Liver (tissue), 9 donors: ENCODE measurements around the gene CIAPIN1. TPM values are rescaled to one million over a fixed set of nuclear protein-coding genes. Genes with fewer than 3 reads are reported as not detected.

ENCODE experiments used
- DNase-seq: peaks from one replicate; pipeline ENCODE4 v3.0.0-alpha.2; 2017; ENCODE audit warnings: low spot score
- H3K27ac ChIP-seq, 2 donors: one replicate each; pipeline ENCODE4 v1.7.0; 2013; ENCODE audit warnings: inconsistent platforms in 2 of 2, low read length in 2 of 2, control low read depth in 1 of 2, low read depth in 1 of 2, mild to moderate bottlenecking in 1 of 2
- H3K27me3 ChIP-seq, 4 donors: one replicate each; pipeline versions ENCODE4 v1.6.1 to v1.7.0; 2013; ENCODE audit warnings: low read length in 3 of 4, inconsistent platforms in 1 of 4, mild to moderate bottlenecking in 1 of 4, moderate library complexity in 1 of 4; ENCODE audit not compliant: control insufficient read depth in 4 of 4, insufficient read depth in 4 of 4
- H3K36me3 ChIP-seq, 4 donors: one replicate each; pipeline versions ENCODE4 v1.6.1 to v1.7.0; 2013; ENCODE audit warnings: low read length in 3 of 4, mild to moderate bottlenecking in 3 of 4, low read depth in 1 of 4, moderate library complexity in 1 of 4; ENCODE audit not compliant: control insufficient read depth in 4 of 4, insufficient read depth in 3 of 4
- H3K4me1 ChIP-seq, 4 donors: one replicate each; pipeline versions ENCODE4 v1.6.1 to v1.7.0; 2013; ENCODE audit warnings: low read length in 3 of 4, mild to moderate bottlenecking in 3 of 4, moderate library complexity in 1 of 4; ENCODE audit not compliant: control insufficient read depth in 4 of 4, insufficient read depth in 4 of 4
- H3K4me3 ChIP-seq, 3 donors: one replicate each; pipeline versions ENCODE4 v1.6.1 to v1.7.0; 2013; ENCODE audit warnings: low read length in 3 of 3, control low read depth in 1 of 3, low read depth in 1 of 3, mild to moderate bottlenecking in 1 of 3
- H3K9ac ChIP-seq, 2 donors: one replicate each; pipeline ENCODE4 v1.7.0; 2013; ENCODE audit warnings: low read length in 2 of 2, mild to moderate bottlenecking in 2 of 2, moderate library complexity in 2 of 2, control low read depth in 1 of 2, low read depth in 1 of 2
- H3K9me3 ChIP-seq, 4 donors: one replicate each; pipeline versions ENCODE4 v1.6.1 to v1.7.0; 2013; ENCODE audit warnings: low read length in 3 of 4; ENCODE audit not compliant: control insufficient read depth in 4 of 4
- ATF3 ChIP-seq: IDR thresholded peaks from 2 replicates; pipeline ENCODE4 v1.6.1; 2016; ENCODE audit warnings: antibody characterized with exemption
- CTCF ChIP-seq: fragments of 150-350 bp; IDR thresholded peaks from 2 replicates; pipeline ENCODE4 v1.5.1; 2017; ENCODE audit warnings: improper control_type of control experiment, low read depth, low read length; ENCODE audit not compliant: missing input control
- EGR1 ChIP-seq, 2 donors: IDR thresholded peaks; 2 replicates each; pipeline ENCODE4 v1.6.1; 2016 to 2018; ENCODE audit warnings: antibody characterized with exemption in 2 of 2, low read depth in 2 of 2
- FOXA1 ChIP-seq: IDR thresholded peaks from 2 replicates; pipeline ENCODE4 v1.6.1; 2016; ENCODE audit warnings: antibody characterized with exemption
- FOXA2 ChIP-seq: IDR thresholded peaks from 2 replicates; pipeline ENCODE4 v1.6.1; 2016; ENCODE audit warnings: antibody characterized with exemption
- GABPA ChIP-seq, 2 donors: IDR thresholded peaks in 1 of 2; conservative IDR thresholded peaks in 1 of 2; 2 replicates each; pipeline ENCODE4 v1.6.1; 2016; ENCODE audit warnings: antibody characterized with exemption in 2 of 2, mild to moderate bottlenecking in 1 of 2, moderate library complexity in 1 of 2
- HNF4A ChIP-seq, 2 donors: conservative IDR thresholded peaks; 2 replicates each; pipeline ENCODE4 v1.6.1; 2016; ENCODE audit warnings: antibody characterized with exemption in 2 of 2, mild to moderate bottlenecking in 2 of 2
- HNF4G ChIP-seq: IDR thresholded peaks from 2 replicates; pipeline ENCODE4 v1.6.1; 2016; ENCODE audit warnings: antibody characterized with exemption
- JUND ChIP-seq, 2 donors: IDR thresholded peaks; 2 replicates each; pipeline ENCODE4 v1.6.1; 2016; ENCODE audit warnings: antibody characterized with exemption in 2 of 2
- NR2F2 ChIP-seq: IDR thresholded peaks from 2 replicates; pipeline ENCODE4 v1.6.1; 2016; ENCODE audit warnings: antibody characterized with exemption
- RAD21 ChIP-seq, 2 donors: IDR thresholded peaks; 2 replicates each; pipeline ENCODE4 v1.6.1; 2016; ENCODE audit warnings: antibody characterized with exemption in 2 of 2, mild to moderate bottlenecking in 2 of 2
- RXRA ChIP-seq, 2 donors: IDR thresholded peaks; 2 replicates each; pipeline ENCODE4 v1.6.1; 2017 to 2018; ENCODE audit warnings: antibody characterized with exemption in 2 of 2, mild to moderate bottlenecking in 1 of 2
- SP1 ChIP-seq: IDR thresholded peaks from 2 replicates; pipeline ENCODE4 v1.6.1; 2018; ENCODE audit warnings: antibody characterized with exemption, mild to moderate bottlenecking
- TAF1 ChIP-seq: conservative IDR thresholded peaks from 2 replicates; pipeline ENCODE4 v1.6.1; 2016; ENCODE audit warnings: antibody characterized with exemption, mild to moderate bottlenecking
- YY1 ChIP-seq: IDR thresholded peaks from 2 replicates; pipeline ENCODE4 v1.6.1; 2016; ENCODE audit warnings: antibody characterized with exemption, mild to moderate bottlenecking
- ZBTB33 ChIP-seq: IDR thresholded peaks from 2 replicates; pipeline ENCODE4 v1.6.1; 2016; ENCODE audit warnings: antibody characterized with exemption
- WGBS: extraction: QIAGEN DNeasy Blood & Tissue Kit; methylation state at CpG from one replicate; pipeline ENCODE4 v1.1.7; 2013; 5-methylcytosine and 5-hydroxymethylcytosine counted together
- polyA plus RNA-seq, 2 donors: library from polyadenylated mRNA; stranded (reverse) in 1 of 2; unstranded in 1 of 2; fragments of 200-250 nt in 1 of 2; fragments of >200 nt in 1 of 2; fragmentation: Nextera tagmentation in 1 of 2; extraction: Ambion mirVana in 1 of 2; gene quantifications; one replicate each; pipeline versions ENCODE4 v1.2.1 to v1.2.3, GENCODE V29; 2013 to 2015
- total RNA-seq, 2 donors: library from RNA; depleted of rRNA; stranded (reverse); fragments of >200 nt; gene quantifications; one replicate each; pipeline ENCODE4 v1.2.3, GENCODE V29; 2014
- TF ChIP-seq, protein P1 (sequence below): IDR thresholded peaks from 2 replicates; pipeline ENCODE4 v1.6.1; 2016; ENCODE audit warnings: antibody characterized with exemption, mild to moderate bottlenecking
- TF ChIP-seq, protein P2 (sequence below): IDR thresholded peaks from 2 replicates; pipeline ENCODE4 v1.6.1; 2016; ENCODE audit warnings: antibody characterized with exemption
- donor health status: healthy.
- donor health status: healthy.
- donor health status: healthy.
- donor health status: healthy.
- donor health status: healthy.

CIAPIN1 gene
- total and polyA plus RNA-seq, 4 donors: 19.5 to 32.7 (median 23.4) TPM

DNA sequence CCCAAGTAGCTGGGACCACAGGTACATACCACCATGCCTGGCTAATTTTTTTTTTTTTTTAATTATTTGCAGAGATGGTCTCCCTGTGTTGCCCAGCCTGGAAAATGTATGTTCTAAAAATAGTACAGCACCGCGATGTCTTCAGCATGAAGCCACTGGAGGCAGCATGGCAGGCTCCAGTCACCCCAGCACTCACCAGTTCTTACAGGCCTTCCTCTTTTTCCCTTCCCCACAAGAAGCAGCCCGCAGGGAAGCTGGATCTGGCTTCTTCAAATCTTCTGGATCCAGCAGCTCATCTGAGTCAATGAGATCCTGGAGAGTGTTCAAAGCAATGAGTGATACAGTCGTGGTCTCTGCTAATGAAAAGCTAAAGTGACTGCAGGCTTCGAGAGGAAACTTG lies 16.2 kb downstream of the CIAPIN1 start:
- H3K27ac ChIP-seq: no peak overlapping the region
- WGBS: 90% methylated on average over 5 of the region's 5 CpGs
- no peak overlapping the region for H3K4me3 ChIP-seq
- peaks cover 0 to 3% (median under 1%) of the 10 kb centered on the region in 4 donors for H3K4me1 ChIP-seq
- TF ChIP-seq YY1 (no peak), RAD21 (IDR thresholded peaks at IDR 0.05) (no peak), GABPA (IDR thresholded peaks at IDR 0.05 in 1 of 2, conservative IDR thresholded peaks at IDR 0.05 in 1 of 2) (no peak), TAF1 (no peak), RXRA (IDR thresholded peaks at IDR 0.05) (no peak), NR2F2 (no peak), HNF4G (no peak), ZBTB33 (no peak), HNF4A (conservative IDR thresholded peaks at IDR 0.05) (no peak), CTCF (no peak), SP1 (no peak), EGR1 (IDR thresholded peaks at IDR 0.05; ENCODE audit: low read depth in 2 of 2) (no peak), ATF3 (no peak), FOXA2 (no peak), JUND (IDR thresholded peaks at IDR 0.05) (no peak), FOXA1 (no peak)
- TF ChIP-seq, protein P1, sequence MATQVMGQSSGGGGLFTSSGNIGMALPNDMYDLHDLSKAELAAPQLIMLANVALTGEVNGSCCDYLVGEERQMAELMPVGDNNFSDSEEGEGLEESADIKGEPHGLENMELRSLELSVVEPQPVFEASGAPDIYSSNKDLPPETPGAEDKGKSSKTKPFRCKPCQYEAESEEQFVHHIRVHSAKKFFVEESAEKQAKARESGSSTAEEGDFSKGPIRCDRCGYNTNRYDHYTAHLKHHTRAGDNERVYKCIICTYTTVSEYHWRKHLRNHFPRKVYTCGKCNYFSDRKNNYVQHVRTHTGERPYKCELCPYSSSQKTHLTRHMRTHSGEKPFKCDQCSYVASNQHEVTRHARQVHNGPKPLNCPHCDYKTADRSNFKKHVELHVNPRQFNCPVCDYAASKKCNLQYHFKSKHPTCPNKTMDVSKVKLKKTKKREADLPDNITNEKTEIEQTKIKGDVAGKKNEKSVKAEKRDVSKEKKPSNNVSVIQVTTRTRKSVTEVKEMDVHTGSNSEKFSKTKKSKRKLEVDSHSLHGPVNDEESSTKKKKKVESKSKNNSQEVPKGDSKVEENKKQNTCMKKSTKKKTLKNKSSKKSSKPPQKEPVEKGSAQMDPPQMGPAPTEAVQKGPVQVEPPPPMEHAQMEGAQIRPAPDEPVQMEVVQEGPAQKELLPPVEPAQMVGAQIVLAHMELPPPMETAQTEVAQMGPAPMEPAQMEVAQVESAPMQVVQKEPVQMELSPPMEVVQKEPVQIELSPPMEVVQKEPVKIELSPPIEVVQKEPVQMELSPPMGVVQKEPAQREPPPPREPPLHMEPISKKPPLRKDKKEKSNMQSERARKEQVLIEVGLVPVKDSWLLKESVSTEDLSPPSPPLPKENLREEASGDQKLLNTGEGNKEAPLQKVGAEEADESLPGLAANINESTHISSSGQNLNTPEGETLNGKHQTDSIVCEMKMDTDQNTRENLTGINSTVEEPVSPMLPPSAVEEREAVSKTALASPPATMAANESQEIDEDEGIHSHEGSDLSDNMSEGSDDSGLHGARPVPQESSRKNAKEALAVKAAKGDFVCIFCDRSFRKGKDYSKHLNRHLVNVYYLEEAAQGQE: no peak
- TF ChIP-seq, protein P2, sequence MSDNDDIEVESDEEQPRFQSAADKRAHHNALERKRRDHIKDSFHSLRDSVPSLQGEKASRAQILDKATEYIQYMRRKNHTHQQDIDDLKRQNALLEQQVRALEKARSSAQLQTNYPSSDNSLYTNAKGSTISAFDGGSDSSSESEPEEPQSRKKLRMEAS: no peak
- no peak overlapping the region for H3K9ac ChIP-seq
- H3K27me3 ChIP-seq: no peaks in the 10 kb centered on the region
- no peaks in the 10 kb centered on the region for H3K9me3 ChIP-seq
- no peak for DNase-seq
- peaks cover 21 to 74% (median 60%) of the 10 kb centered on the region in 4 donors for H3K36me3 ChIP-seq
